ENCODE data around the gene CAND2. TPM values are rescaled to one million over a fixed set of nuclear protein-coding genes. Genes with fewer than 3 reads are reported as not detected.

The CAND2 gene
- total and polyA plus RNA-seq, 4 donors: 0.38 to 1.6 (median 0.92) TPM

- H3K27me3 ChIP-seq (ENCODE audit: control insufficient read depth in 4 of 4, insufficient read depth in 4 of 4, low read length in 3 of 4): no peaks in the 10 kb centered on the region
- no peaks in the 10 kb centered on the region for H3K9me3 ChIP-seq (ENCODE audit: control insufficient read depth in 4 of 4, low read length in 3 of 4)
- WGBS: 79% methylated on average over 5 of the region's 5 CpGs
- peaks cover 0 to 7% (median 5%) of the 10 kb centered on the region in 4 donors for H3K4me1 ChIP-seq (ENCODE audit: control insufficient read depth in 4 of 4, insufficient read depth in 4 of 4, low read length in 3 of 4)
- no peak overlapping the region for H3K27ac ChIP-seq (ENCODE audit: low read depth in 1 of 2, low read length in 2 of 2)
- H3K36me3 ChIP-seq (ENCODE audit: control insufficient read depth in 4 of 4, insufficient read depth in 3 of 4, low read depth in 1 of 4, low read length in 3 of 4): peaks cover 0 to 5% (median 0%) of the 10 kb centered on the region in 4 donors
- no peak for DNase-seq (ENCODE audit: low spot score)
- no peak overlapping the region for H3K4me3 ChIP-seq (ENCODE audit: low read depth in 1 of 3, low read length in 3 of 3)
- TF ChIP-seq REST (IDR thresholded peaks at IDR 0.05): no peak
- TF ChIP-seq TAF1 (conservative IDR thresholded peaks at IDR 0.05): no peak
- TF ChIP-seq YY1 (IDR thresholded peaks at IDR 0.05): no peak
- no peak for TF ChIP-seq RXRA (IDR thresholded peaks at IDR 0.05)
- no peak overlapping the region for H3K9ac ChIP-seq (ENCODE audit: low read depth in 1 of 2, low read length in 2 of 2)
Observed at GRCh38 chr3:12810961-12811360, 14.5 kb downstream of the CAND2 start.

GRCh38 chr3:12812812-12813211 is 16.3 kb downstream of the CAND2 start:
- Histone ChIP-seq H3K36me3 (ENCODE audit: control insufficient read depth in 4 of 4, insufficient read depth in 3 of 4, low read depth in 1 of 4, low read length in 3 of 4) (peaks cover 0 to 19% (median 1%) of the 10 kb centered on the region in 4 donors), H3K9ac (ENCODE audit: low read depth in 1 of 2, low read length in 2 of 2) (no peak overlapping the region), H3K27ac (ENCODE audit: low read depth in 1 of 2, low read length in 2 of 2) (no peak overlapping the region), H3K9me3 (ENCODE audit: control insufficient read depth in 4 of 4, low read length in 3 of 4) (no peaks in the 10 kb centered on the region), H3K27me3 (ENCODE audit: control insufficient read depth in 4 of 4, insufficient read depth in 4 of 4, low read length in 3 of 4) (no peaks in the 10 kb centered on the region), H3K4me1 (ENCODE audit: control insufficient read depth in 4 of 4, insufficient read depth in 4 of 4, low read length in 3 of 4) (peaks cover 0 to 7% (median 5%) of the 10 kb centered on the region in 4 donors), H3K4me3 (ENCODE audit: low read depth in 1 of 3, low read length in 3 of 3) (no peak overlapping the region)
- WGBS: 98% methylated on average over 3 of the region's 3 CpGs
- DNase-seq (ENCODE audit: low spot score): no peak
- TF ChIP-seq ATF3 (IDR thresholded peaks at IDR 0.05) (no peak), ZBTB33 (IDR thresholded peaks at IDR 0.05) (no peak), HNF4G (IDR thresholded peaks at IDR 0.05) (no peak), GABPA (IDR thresholded peaks at IDR 0.05 in 1 of 2, conservative IDR thresholded peaks at IDR 0.05 in 1 of 2) (no peak), RXRA (IDR thresholded peaks at IDR 0.05) (no peak), FOXA1 (IDR thresholded peaks at IDR 0.05) (no peak), CTCF (IDR thresholded peaks at IDR 0.05; ENCODE audit: low read depth, low read length, missing input control) (no peak)

Measured in liver (tissue), 9 donors.